ENCODE data around the gene PLK2. TPM values are rescaled to one million over a fixed set of nuclear protein-coding genes. Genes with fewer than 3 reads are reported as not detected.

Gene PLK2
- total RNA-seq, 6 experiments from 2014 or later, result 9.3 to 54.7 (median 22.8) TPM

GRCh38 chr5:58462623-58463230 lies 2.8 kb upstream of the PLK2 start:
- intact Hi-C loops (cut with DNase I), result loop anchor here (10.0 kb wide), 2 partner anchors 958 to 1158 kb away; no protein-coding TSS in a partner anchor
- Histone ChIP-seq H3K4me1 (peaks cover 0 to 12% (median 0%) of the 10 kb centered on the region in 4 donors), H3K9me3 (no peaks in the 10 kb centered on the region), H3K27me3 (no peaks in the 10 kb centered on the region), H3K27ac (peak overlapping the region; percentile 98 to 100 (median 99)), H3K4me3 (peak overlapping the region in 1 of 3 donors; percentile 11), H3K36me3 (peaks cover 0 to under 1% (median 0%) of the 10 kb centered on the region in 4 donors)
- 4% methylated on average over 4 of the region's 4 CpGs for WGBS (ENCODE audit: insufficient coverage, low coverage, low lambda C conversion rate, missing lambda C conversion rate)
- ATAC-seq (peak; percentile 17 to 41 (median 21)), DNase-seq (no peak)
- peak; percentile 56 to 84 (median 61) for TF ChIP-seq CTCF (IDR thresholded peaks at IDR 0.05)
- no peak for TF ChIP-seq POLR2A (IDR thresholded peaks at IDR 0.05)

- Histone ChIP-seq H3K9me3 (no peaks in the 10 kb centered on the region), H3K27me3 (no peaks in the 10 kb centered on the region), H3K4me1 (peaks cover 0 to 12% (median 0%) of the 10 kb centered on the region in 4 donors), H3K36me3 (peaks cover 0 to 5% (median 0%) of the 10 kb centered on the region in 4 donors), H3K4me3 (peak overlapping the region in 1 of 3 donors; percentile 11), H3K27ac (peak overlapping the region; percentile 98 to 100 (median 99))
- peak; percentile 56 for TF ChIP-seq POLR2A (IDR thresholded peaks at IDR 0.05)
- TF ChIP-seq CTCF (IDR thresholded peaks at IDR 0.05), result no peak
- WGBS (ENCODE audit: insufficient coverage, low coverage, low lambda C conversion rate, missing lambda C conversion rate), result 20% methylated on average over 3 of the region's 3 CpGs
- intact Hi-C loops (cut with DNase I), result loop anchor here (10.0 kb wide), 2 partner anchors 957 to 1157 kb away; no protein-coding TSS in a partner anchor
- peak in 1 of 3 donors; percentile 59 for DNase-seq
- ATAC-seq, result peak; percentile 37 to 64 (median 48)
Measured at GRCh38 chr5:58462154-58462553, 2.3 kb upstream of the PLK2 start.

- peak; percentile 75 to 83 (median 78) for ATAC-seq
- no peaks in the 10 kb centered on the region for H3K27me3 ChIP-seq
Measured at GRCh38 chr5:58460732-58461286, 923 bp upstream of the PLK2 start.

More at GRCh38 chr5:58460732-58461286, 923 bp upstream of the PLK2 start:
- DNase-seq, result peak; percentile 90 to 96 (median 93)
- peak overlapping the region; percentile 98 to 100 (median 99) for H3K27ac ChIP-seq
- H3K9me3 ChIP-seq, result no peaks in the 10 kb centered on the region
- TF ChIP-seq CTCF (IDR thresholded peaks at IDR 0.05) (peak; percentile 72 to 84 (median 74)), POLR2A (IDR thresholded peaks at IDR 0.05) (no peak)
- WGBS (ENCODE audit: insufficient coverage, low coverage, low lambda C conversion rate, missing lambda C conversion rate), result 14% methylated on average over 7 of the region's 30 CpGs
- peaks cover 0 to 19% (median 5%) of the 10 kb centered on the region in 4 donors for H3K36me3 ChIP-seq
- intact Hi-C loops (cut with DNase I), result loop anchor here (10.0 kb wide), 2 partner anchors 956 to 1156 kb away; no protein-coding TSS in a partner anchor
- peaks cover 0 to 12% (median 0%) of the 10 kb centered on the region in 4 donors for H3K4me1 ChIP-seq
- H3K4me3 ChIP-seq, result peak overlapping the region; percentile 80 to 89 (median 85)
